HG03457 (cell line): Measurements from ENCODE around the gene FOXK2.
"Not testable (repeated sequence)": the region's sequence is repeated elsewhere in the genome, so short reads cannot be mapped to it uniquely, and the experiment has no call there.

Source experiments
- ATAC-seq: cut with Tn5 transposase; IDR thresholded peaks from one replicate; pipeline ENCODE4 v1.9.1; 2021; ENCODE audit warnings: moderate number of reproducible peaks; ENCODE audit not compliant: unreplicated experiment

FOXK2 gene

DNA sequence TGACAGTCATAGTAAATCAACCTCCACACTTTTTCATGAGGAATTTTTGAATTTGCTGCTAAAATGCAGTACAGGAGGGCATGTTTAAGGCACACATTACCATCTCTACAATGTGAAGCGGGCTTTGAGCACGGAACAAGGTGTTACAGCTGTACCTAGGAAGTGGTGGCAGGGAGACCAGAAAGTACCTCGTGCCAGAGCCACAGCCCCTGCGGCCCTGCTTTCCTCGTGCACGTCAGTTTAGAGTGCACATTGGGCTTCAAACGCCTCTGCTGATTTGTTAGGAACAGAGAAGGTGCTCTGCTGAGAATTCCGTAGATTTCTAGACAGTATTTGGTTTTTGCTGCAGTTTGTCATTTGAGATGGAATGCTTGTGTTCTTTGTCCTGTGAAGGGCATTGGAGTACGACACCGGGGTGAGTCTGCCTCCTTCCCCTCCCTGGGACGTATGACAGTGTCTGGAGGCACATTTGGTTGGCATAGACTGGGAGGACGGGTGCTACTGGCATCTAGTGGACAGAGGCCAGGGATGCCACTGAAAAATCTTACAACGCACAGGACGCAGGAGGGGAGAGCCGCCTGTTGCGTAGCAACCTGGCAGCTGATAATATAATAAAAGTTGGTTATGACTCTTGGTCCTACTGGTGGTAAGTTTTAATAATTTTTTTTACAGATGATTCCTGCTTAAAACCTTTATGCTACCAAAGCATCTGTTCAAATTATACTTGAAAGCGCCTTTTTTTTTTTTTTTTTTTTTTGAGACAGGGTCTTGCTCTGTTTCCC, 9.1 kb downstream of the FOXK2 start:
- ATAC-seq = no peak

DNA sequence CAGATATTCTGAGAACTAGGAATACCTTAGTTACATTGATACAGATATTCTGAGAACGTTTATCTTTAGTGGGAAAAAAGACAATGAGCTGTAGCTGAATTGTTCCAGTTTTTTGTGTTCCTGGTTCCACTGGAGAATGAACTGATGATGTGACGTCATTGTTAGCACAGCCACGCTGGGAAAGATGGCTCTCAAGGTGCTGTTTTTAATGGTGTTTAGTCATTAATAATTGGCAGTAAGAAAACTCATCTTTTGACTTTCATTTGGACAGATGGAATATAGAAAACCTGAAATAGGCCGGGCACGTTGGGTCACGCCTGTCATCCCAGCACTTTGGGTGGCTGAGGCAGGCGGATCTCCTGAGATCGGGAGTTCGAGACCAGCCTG, 10.4 kb downstream of the FOXK2 start:
- ATAC-seq = no peak

DNA sequence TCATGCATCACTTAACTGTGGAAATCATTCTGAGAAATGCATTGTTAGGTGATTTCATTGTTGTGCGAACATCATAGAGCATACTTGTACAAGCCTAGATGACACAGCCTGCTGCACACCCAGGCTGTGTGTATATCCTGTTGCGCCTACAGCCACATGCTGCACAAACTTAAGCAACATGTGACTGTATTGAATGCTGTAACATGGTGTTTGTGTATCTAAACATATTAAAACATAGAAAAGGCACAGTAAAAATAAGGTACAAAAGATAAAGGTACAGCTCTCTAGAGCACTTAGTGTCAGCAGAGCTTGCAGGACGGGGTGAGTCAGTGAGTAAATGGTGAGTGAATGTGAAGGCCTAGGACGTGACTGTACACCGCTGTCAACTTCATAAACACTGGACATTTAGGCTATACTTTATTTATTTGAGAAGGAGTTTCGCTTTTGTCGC, 11.9 kb downstream of the FOXK2 start:
- no peak for ATAC-seq

DNA sequence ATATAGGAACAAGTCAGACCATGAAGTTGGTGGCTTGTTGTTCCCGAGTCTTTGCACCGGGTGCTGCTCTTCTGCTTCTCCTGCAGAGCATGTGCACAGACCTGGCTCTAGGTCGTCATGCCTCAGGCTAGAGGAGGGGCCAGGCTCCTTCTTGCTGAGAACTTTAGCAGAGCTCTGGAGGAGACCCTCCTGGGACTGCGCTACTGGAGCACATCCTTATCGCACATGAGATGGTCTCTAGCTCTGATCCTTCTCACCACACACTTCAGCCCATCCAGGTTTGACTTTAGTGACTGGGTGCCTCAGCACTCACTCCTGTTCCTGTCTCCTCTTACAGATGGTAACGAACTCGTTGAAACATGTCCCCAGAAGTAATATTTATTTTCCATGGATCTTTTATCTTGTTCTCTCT, 14.9 kb downstream of the FOXK2 start:
- ATAC-seq = no peak

DNA sequence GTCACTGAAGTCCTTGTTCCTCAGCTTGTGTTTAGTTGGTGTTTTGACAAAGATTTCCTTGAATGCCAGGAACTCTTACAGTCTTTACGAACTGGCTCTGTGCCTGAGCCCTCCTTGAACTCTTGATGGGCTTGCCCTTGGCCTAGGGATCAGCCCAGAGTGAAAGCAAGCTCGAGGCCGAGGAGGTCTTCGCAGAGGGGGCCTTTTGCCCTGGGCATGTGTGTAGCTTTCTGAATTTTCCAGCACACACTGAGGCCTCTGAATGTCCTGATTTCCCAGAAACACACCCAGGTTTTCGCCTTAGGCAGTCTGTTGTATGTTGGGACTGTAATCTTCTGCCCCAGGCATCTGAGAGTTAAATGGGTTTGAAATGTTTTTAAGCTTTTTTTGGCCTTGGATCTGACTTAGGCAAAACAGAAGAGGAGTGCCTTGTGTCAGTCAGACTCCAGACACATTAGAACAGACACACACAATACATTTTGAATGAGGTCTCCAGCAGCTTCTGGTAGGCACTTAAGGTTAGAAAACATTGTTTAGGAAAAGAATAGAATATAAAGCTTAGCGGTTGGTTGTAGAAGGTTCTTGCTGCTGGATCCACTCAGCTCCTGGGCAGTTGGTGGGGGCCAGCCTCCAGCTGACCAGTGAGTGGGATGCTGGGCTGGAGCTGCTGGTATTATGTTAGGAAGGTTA, 17.1 kb downstream of the FOXK2 start:
- no peak for ATAC-seq

DNA sequence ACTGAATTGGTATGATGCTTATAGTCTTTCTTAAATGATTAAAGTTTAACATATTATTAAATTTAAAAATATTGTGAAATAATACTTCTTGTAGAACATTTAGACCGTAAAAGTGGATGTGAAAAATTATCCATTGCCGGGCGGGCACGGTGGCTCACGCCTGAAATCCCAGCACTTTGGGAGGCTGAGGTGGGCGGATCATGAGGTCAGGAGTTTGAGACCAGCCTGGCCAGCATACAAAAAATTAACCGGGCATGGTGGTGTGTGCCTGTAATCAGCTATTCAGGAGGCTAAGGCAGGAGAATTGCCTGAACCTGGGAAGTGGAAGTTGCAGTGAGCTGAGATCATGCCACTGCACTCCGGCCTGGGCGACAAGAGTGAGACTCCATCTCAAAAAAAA, 17.7 kb downstream of the FOXK2 start:
- not testable (repeated sequence) for ATAC-seq

DNA sequence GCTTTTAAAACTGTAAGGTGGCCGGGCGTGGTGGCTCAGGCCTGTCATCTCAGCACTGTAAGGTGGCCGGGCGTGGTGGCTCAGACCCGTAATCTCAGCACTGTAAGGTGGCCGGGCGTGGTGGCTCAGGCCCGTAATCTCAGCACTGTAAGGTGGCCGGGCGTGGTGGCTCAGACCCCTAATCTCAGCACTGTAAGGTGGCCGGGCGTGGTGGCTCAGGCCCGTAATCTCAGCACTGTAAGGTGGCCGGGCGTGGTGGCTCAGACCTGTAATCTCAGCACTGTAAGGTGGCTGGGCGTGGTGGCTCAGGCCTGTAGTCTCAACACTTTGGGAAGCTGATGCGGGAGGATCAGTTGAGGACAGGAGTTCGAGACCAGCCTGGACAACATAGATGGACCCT, 19.5 kb downstream of the FOXK2 start:
- not testable (repeated sequence) for ATAC-seq

DNA sequence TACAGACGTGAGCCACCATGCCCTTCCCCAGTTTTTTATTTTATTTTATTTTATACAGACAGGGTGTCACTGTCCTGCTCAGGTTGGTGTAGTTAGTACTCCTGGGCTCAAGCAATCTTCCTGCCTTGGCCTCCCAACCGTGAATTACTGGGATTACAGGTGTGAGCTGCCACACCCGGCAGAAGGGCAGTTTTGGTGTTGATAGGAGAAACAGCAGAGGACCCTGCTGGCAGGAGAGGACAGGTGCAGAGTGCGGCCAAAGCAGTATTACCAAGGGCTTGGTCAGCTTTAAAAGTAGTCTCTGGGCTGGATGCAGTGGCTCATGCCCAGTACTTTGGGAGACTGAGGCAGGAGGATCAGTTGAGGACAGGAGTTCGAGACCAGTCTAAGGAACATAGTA, 22.9 kb downstream of the FOXK2 start:
- ATAC-seq = no peak

DNA sequence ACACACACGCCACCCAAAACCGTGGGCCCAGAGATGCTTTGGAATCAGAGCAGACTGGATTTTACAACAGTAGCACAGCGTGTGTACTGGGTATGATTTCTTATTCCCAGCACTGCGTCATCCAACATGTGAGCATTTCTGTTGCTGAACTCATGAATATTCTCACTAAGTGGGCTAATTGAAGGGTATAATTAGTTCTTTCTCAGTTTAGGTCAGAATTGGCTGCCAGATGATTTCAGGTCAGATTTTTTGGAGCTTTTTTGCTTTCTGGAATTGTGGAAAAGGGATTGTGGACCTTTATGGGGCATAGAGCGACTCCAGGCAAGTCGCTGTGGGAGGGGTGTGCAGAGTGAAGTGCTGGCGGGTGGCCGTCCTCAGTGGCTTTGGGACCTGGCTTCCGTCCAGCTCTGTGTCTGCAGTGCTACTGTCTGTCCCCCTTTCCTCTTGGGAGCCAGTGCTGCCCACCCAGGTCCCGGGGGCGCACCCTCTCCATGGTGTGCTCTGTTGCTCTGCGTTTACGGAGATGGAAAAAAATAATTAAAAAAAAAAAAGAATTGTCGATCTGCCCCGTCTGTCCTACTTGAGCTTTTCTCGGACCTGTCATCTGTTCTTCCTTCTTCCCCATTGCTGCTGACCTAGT, 25.0 kb downstream of the FOXK2 start:
- no peak for ATAC-seq

DNA sequence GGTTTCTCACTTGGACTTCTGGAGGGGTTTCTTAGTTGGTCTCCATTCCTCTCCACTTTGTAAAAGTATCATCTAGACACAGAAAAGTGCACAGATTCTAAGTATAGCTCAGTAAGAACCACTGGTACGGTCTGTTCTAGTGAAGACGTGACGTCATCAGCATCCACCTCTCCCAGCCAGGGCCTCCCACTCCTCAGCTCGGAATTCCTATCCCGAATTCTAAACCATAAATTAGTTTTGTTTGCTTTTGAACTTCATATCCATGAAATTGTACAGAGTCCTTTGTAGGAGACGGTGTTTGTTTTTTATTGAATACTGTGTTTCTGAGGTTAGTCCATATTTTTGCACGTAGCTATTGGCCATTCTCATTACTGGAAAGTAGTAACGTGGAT, 25.5 kb downstream of the FOXK2 start:
- ATAC-seq = no peak

DNA sequence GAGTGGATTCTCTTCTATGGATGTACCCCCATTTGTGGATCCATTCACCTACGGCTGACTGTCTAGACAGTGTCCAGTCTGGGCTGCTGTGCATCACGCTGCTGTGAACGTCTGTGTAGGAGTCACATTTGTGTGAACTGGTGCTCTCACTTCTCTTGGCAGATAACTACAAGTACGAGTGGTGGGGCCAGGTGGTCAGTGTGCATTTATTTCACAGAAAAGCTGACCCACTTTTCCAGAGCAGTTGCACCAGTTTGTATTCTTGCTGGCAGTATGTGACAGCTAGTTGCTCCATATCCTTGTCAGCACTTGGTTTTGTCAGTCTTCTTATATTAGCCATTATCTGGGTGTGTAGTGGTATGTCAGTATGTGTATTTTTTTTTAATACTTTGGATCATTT, 28.4 kb downstream of the FOXK2 start:
- no peak for ATAC-seq

DNA sequence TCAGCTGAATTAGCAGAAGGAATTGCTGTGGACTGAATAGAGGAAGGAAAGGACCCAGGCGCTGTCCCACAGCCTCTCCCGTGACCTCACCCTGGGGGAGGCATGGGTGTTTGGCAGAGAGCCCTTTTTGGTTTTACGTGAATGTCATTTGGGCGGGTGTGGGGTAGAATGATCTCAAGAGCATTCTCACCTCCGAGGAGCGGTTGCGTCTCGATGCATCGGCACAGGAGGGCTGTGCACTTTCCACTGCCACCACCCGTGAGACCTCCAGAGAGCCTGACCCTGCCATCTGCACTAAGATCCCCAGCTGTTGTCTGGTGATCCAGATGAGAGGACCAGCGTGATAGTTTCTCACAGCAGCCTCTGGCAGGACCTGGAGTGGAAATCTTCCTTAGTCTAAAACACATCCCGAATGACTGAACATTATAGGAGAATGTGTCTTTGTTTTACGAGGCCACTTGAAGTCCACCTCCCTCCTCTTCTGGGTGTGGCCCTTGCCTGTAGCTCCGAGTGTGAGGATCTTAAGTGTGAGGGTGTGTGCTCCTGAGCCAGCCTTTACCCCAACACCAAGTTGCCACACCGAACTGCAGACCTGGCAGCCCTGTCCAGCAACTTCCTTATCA, 29.3 kb downstream of the FOXK2 start:
- no peak for ATAC-seq

DNA sequence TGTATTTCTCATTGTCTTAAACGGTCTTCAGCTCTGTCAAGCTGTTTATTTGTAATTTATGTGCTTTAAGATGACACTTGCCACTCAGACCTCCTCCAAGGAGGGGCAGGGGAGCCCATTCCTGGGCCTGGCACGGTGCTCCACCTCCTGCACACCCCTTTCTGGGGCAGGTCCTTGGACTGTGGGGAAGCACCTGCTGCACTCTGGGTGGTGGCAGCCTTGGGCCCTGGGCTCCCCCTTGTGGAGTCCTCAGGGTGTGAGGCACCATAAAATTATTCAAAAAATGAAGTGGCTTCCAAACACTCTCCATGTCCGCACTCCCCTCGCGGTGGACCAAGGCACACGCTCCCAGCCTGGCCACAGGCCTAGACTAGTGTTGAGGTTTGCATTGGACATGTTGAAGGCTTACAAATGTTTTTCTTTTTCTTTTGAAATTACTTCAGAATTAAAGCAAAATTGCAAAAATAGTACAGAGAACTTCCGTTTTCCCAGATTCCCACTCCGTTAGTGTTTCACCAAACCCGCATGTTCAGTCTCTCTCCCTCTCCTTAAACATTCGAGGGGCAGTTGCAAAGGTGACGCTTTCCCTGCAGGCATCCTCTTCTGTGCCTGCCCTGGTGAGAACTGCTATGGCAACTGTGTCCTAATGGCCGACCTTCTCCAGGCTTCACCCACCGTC, 32.4 kb downstream of the FOXK2 start:
- ATAC-seq = no peak

DNA sequence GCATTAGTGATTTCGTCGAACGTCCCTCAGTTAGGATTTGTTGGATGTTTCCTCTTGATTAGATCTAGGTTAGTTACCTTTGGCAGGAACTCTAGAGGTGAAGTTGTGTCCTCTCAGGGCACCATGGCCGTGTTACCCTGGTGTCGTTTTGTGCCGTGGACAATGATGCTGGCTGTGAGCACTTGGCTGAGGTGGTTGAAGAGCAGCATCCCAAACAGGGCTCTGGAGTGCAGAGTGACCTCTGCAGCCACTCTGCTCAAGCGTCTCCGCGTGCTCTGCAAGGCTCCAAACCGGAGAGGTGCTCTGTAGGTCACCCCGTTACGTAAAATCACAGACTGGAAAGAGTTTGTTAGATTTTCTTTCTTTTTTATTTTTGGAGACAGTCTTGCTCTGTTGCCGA, 33.0 kb downstream of the FOXK2 start:
- ATAC-seq = no peak

DNA sequence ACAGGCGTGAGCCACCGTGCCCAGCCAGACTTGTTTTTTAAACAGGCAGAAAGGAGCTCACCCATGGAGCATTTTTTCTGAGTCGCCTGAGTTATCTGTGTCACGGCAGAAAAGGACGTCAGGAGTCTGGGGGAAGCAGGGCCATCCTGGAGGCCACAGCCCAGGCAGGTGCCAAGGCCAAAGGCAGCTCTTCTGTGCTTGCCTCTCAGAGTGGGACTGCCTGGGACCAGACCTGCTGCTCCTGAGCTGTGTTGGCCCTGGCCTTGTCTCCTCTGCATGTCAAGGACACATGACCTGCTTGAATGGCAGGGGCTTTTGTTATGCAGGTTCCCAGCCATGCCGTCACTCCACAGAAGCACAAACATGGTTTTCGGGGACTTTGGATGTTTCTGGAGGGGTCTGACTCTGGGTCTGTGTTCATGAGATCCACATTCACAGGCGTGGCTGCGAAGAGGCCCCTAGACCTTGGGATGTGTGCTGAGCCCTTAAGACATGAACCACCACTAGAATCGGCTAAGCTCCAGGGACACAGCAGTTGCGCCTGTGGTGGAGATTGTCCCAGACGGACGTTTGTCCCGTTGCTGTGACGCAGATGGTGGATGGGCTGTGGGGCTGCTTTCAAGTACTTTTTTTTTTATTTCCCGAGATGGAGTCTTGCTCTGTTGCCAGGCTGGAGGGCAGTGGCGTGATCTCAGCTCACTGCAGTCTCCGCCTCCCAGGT, 33.8 kb downstream of the FOXK2 start:
- ATAC-seq = no peak

DNA sequence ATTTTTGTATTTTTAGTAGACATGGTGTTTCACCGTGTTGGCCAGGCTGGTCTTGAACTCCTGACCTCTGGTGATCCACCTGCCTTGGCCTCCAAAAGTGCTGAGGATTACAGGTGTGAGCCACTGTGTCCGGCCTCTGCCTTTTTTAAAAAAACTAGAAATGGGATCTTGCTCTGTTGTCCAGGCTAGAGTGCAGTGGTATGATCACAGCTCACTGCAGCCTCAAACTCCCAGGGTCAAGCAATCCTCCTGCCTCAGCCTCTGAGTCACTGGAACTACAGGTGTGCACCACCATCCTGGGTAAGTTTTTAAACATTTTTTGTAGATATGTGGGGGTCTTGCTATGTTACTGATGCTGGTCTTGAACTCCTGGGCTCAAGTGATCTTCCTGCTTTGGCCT, 38.0 kb downstream of the FOXK2 start:
- not testable (repeated sequence) for ATAC-seq

DNA sequence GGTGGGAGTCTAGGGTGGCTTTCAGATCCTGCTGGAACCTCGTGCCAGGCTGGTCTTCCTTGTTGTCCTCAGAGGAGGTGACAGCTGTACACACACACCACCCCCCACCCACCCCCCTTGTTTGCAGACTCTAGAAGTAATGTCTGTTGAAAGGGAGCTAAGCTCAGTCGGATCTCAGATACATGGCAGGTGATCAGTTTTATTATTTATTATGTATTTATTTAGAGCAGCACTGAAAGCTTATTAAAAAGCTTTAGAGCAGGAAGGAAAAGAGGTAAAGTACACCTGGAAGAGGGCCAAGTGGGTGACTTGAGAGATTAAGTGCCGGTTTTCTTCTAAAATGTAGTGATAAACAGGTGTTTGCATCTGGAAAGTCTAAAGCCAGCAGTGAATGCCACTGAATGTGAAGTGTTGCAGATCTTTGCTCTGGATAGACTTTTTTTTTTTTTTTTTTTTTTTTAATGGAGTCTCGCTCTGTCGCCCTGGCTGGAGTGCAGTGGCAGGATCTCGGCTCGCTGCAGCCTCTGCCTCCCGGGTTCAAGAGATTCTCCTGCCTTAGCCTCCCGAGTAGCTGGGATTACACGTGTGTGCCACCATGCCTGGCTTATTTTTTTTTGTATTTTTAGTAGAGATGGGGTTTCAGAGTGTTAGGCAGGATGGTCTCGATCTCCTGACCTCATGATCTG, 40.2 kb downstream of the FOXK2 start:
- no peak for ATAC-seq

DNA sequence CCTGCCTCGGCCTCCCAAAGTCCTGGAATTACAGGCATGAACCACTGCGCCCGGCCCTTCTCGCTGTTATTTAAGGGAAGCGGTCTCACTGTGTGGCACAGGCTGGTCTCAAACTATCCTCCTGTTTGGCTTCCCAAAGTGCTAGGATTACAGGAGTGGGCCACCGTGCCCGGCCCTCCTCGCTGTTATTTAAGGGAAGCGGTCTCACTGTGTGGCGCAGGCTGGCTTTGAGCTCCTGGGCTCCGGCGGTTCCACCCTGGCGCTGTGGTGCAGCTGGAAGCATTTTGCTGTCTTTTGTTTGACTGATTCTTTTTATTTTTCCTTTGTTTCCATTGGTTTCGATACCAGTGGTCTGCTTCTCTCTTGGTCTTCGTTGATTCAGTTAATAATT, 40.7 kb downstream of the FOXK2 start:
- no peak for ATAC-seq

DNA sequence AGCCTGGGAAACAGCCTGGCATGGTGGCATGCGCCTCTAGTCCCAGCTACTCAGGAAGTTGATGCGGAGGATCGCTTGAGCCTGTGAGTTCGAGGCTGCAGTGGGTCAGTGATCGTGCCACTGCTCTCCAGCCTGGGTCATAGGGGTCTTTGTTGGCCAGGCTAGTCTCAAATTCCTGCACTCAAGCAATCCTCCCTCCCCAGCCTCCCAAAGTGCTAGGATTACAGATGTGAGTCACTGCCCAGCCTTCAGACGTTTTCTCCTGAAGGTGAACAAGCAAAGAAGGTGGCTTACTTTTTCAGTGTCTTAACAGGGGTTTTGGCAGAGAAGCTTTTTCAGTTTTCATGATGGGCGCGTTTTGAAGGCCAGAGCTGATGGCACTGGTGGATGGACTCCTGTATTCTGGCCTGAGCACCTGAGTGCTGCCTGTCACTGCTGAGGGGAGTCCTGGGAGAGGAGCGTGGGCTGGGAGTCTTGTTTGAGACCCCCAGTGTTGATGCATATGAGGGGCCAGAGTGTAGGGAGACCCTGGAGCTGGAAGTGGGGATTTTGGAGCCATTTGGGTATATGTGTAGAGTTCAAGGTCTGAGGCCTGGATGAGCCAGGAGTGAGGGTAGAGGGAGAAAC, 41.4 kb downstream of the FOXK2 start:
- ATAC-seq = no peak
